ENCODE measurements around the gene NFYC.
A peak's percentile ranks its signal among the peaks of the same experiment; 100 is the strongest.

NFYC gene

DNA sequence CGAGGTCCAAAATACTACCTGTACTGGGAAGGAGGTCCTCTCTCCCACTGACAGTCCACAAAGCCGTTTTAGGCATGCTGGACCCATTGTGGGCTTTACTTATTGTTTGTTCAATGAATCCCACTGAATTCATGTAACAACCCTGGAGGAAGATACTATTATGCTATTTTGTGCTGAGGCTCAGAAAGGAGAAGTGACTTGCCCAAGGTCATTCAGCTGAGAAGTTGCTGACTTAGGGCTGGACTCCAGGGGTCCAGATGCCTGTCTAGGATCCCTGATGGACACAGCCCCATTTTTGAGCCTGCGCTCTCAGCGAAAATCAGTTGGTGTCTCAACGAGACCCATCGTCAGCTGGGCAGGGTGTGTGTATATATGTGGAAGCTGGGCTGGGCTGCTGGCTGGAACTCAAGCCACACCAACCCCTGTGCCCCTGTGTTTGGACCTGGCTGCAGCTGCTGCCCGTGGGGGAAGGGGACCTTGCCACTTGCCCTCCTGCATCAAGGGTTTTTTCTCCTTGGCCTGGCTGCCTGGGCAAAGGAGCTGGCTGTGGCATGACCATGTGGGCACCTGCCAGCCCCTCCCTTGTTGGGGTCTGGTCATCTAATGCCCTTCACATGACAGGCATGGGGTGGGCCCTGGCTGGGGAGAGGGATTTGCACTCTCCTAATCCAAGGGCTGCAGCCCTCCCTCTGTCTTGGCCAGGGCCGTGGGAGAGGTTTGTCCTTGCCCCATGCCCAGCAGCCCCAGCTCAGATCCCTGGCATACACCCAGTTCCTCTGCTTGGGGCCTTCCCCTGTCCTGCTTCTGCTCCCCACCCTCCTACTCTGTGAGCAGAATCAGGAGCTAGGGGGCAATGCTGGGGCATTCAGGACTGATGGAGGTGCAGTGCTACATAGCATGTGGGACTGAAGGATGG lies 107.1 kb downstream of the NFYC start:
- no peak for DNase-seq

DNA sequence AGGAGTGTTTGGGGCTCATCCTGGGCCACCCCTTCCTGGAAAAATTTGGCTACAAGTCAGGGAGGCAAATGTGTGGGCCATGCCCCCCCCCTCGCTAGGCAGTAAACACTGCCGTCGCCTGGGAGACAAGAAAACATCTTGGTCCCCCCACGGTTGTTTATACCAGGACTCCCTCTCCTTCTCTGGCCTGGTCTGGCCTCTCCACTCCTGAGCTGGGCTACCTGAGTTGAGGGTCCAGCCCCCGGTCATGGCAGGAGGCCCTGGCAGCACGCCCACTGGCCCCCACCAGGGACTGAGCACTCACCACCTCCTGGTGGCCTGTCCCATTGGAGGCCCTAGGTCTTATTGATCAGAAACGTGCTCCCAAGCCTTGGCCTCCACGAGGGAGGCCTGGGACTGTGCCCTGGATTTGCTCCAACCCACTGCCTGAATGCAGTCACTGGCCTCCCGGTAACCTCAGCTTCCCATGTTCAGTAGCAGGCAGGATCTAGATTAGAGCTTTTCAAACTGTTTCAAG lies 107.9 kb downstream of the NFYC start:
- no peak for DNase-seq

DNA sequence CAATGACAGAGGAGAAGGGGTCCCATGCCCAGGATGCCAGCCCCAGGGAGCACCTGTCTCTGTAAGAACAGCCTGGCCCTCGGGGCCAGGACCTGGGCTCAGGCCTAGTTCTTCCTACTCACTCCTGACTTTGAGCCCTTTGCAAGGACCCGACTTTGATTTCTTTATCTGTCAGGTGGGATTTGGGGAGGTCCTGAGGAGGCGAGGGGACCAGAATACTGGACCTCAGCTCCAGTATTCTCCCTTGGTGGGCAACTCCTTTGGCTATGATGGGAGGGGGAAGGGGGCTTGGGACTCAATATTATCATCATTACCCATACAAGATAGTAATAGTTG lies 110.2 kb downstream of the NFYC start:
- DNase-seq: no peak

GRCh38 chr1:40802078-40802741 lies 110.7 kb downstream of the NFYC start:
- peak; percentile 90 for DNase-seq

DNA sequence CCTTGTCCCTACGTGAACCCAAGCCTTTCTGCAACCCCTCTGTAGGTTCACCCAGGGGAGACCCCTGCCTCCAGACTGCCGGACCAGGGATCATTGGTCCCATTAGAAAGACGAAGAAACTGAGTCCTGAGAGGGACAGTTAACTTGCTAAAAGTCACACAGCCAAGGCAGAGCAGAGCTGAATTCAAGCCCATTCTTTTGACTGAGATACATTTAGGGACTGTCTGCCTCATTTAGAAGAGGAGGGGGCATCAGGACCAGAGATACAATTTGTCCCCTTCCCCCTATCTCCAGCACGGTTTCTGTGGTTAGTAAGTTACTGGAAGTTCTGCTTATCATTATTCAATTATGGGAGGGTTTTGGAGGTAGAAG lies 111.2 kb downstream of the NFYC start:
- no peak for DNase-seq

GRCh38 chr1:40803447-40803846 lies 111.9 kb downstream of the NFYC start:
- no peak for DNase-seq

GRCh38 chr1:40803902-40804301 lies 112.4 kb downstream of the NFYC start:
- DNase-seq: no peak

- no peak for DNase-seq
Observed at GRCh38 chr1:40806240-40806639, 114.7 kb downstream of the NFYC start.

DNA sequence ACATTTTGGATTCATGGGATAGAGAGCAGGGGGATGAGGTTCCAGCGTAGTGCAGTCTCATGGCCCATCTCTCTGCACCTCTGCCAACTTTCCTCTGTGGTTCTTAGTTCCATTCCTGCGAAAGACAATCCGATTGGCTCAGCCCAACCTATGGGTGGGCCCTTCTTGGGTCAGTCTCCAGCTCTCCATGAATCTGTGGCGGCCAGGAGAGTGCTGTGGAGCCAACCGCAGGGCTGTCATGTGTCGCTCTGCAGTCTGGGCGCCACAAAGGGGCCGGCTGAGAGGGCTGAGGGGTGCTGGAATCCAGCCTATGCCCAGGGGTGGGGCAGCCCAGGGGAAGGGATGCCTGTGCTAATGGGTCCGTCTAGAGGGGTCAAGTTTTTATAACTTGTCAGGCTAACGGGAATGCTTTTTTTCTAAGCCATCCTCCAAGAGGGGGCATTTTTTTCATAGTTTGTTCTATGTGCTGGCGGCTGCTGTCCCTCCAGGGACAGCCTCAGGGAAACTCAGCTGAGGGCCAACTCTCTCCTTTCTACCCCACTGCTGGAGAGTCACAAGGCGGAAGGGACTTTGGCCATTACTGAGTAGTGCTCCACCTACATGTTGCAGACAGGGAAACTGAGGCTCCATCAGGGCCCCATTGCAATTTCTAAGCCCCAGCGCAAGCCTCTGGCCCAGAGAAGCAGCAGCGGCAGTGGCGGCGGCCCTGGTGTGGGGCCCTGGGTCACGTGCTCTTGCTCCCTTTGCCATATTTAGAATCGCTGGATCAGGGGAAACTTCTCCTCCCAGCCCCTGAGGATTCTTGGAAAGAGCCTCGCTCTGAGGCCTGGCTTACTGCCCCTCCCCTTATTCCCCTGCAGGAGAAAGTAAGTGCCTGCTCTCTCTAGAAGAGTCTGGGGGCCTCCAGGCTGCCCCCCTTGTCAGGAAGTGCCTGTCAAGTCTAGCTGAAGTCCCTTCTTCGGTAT lies 115.5 kb downstream of the NFYC start:
- DNase-seq: no peak

DNA sequence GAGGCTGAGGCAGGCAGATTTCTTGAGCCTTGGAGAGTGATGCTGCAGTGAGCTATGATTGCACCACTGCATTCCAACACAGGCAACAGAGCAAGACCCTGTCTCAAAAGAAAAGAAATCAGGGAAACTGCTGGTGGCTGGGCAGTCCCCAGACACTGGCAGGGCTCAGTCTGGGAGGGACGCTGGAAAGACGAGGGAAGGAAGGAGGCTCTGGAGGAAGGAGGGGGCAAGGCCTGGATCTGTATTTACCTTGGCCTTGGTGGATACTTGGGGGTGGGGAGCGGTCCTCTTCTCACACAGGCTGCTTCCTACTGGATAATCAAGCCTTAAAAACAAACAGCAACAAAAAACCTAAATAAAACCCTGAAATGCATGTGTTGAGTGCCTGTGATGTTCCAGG lies 116.5 kb downstream of the NFYC start:
- DNase-seq: no peak

DNA sequence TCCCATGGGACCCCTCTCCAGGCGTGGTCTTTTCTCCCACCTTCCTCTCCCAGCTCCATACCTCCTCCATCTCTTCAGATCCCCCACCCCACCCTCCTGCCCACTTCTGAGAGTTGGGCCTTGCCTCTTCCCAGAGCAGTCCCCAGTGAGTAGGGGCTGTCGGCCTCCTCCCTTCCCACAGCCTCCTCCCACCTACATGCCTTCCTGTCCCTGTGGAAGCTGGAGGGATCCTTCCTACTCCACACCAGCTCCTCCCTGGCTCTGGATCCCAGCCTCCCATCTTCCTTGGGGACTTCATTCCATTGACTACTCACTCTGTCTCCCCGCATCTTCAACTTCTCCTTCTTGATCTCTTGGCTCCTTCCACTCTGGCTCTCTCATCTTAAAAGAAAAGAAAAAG lies 116.9 kb downstream of the NFYC start:
- no peak for DNase-seq

- DNase-seq: no peak
Observed at GRCh38 chr1:40808909-40809308, 117.4 kb downstream of the NFYC start.

DNA sequence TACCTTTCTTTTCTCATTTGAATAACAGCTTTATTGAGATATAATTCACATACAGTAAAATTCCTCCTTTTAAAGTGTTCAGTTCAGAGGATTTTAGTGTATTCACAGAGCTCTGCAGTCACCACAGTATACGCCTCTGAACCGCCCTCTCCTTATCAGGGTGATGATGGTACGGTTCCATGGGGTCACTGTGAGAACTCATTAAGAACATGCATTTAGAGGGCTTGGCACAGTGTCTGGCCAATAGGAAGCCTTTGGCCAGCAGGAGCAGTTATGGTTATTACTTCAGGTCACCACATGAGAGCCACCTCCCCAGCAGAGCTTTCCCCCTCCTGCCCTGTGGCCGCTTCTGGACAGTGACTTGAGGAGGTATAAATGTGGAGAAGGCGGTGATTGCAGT lies 119.4 kb downstream of the NFYC start:
- no peak for DNase-seq

GRCh38 chr1:40815420-40815819 lies 123.9 kb downstream of the NFYC start:
- no peak for DNase-seq

GRCh38 chr1:40817791-40818263 lies 126.3 kb downstream of the NFYC start:
- DNase-seq: no peak

DNA sequence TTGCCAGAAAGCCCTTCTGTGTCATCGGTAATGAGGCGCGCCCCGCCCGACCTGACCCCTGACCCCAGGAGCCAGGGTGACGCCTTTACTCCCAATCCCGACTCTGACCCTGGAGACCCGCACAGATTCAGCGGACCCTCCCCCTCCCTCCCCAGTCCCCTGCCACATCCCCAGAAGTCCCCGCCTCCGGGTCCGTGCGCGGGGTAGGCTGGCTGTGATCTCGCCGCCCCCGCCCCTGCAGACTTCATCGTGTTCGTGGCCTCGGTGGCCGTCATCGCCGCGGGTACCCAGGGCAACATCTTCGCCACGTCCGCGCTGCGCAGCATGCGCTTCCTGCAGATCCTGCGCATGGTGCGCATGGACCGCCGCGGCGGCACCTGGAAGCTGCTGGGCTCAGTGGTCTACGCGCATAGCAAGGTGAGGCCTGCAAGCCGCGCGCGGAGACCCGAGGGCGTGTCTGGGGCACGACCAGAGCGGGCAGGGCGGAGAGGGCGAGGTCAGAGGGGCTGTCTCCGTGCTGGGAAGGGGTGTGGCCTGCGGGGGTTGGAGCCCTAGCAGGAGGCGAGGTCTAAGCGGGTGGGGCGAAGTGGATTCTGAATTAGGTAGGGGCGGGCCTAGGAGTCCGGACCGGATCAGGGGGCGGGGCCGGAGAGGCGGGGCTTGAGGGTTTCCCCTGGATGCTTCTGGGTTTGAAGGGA lies 126.9 kb downstream of the NFYC start:
- DNase-seq: peak; percentile 91

GRCh38 chr1:40819101-40819500 lies 127.6 kb downstream of the NFYC start:
- DNase-seq: no peak

DNA sequence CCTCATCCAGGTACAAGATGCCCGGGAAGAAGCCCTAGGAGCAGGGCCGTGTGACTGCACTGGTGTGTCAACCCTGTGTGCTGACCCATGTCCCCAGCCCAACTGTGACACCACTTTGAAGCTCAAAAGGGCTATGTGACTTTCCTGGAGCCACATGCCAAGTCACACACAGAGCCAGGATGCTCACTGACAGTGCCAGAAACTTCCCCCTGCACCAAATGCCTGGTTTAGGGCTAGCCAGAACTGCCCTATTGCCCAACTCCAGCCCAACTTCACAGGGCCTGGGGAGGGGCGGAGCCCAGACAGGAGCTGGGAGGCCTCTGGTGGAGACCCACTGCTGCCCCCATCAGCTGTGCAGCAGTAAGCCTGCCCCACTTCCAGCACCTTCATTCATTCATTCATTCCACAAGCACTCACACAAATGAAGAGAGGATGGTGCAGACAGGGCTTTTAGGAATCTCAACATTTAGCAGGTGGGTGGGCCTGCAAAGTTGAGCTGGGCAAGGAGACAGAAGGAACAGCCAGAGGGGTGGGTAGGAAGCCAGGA lies 128.8 kb downstream of the NFYC start:
- no peak for DNase-seq

Measured in activated CD4-positive, alpha-beta T cell treated with anti-CD3 and anti-CD28 coated beads for 48 hours (primary cell).